A549 treated with Hydrocortisone at 1 μM for 4 hours (cell line): Measurements from ENCODE around the gene LEMD1. TPM values are rescaled to one million over a fixed set of nuclear protein-coding genes. Genes with fewer than 3 reads are reported as not detected.

Source experiments
- total RNA-seq: library from RNA; stranded (reverse); fragments of 200-300 nt; extraction: Qiagen RNA extraction; gene quantifications from 5 replicates; pipeline ENCODE4 v1.2.3, GENCODE V29; 2022

The LEMD1 gene, protein sequence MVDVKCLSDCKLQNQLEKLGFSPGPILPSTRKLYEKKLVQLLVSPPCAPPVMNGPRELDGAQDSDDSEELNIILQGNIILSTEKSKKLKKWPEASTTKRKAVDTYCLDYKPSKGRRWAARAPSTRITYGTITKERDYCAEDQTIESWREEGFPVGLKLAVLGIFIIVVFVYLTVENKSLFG
- not detected in 5 replicates for total RNA-seq

DNA sequence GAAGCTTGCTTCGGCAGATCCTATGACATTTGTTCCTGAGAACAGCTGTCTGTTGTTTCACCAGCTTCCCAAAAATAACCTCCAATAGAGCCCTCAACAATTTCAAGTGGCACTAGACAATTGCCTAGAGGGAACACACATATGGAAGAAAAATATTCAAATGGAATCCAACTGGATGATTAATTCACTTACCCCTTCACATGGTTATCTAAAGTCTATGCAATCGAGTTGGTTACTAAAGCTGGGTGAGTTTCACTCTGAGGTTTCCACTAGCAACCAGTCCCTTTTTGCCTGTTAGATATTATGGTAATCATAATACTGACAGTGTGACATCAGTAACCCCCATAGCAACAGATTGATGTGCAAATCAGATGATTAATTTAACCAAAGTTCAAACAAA is at the start of gene LEMD1:
LEMD1 (minus strand) TSS at position 259 of the 400 bp plus-strand sequence. CDS start 1,520 bp downstream, outside the sequence.

DNA sequence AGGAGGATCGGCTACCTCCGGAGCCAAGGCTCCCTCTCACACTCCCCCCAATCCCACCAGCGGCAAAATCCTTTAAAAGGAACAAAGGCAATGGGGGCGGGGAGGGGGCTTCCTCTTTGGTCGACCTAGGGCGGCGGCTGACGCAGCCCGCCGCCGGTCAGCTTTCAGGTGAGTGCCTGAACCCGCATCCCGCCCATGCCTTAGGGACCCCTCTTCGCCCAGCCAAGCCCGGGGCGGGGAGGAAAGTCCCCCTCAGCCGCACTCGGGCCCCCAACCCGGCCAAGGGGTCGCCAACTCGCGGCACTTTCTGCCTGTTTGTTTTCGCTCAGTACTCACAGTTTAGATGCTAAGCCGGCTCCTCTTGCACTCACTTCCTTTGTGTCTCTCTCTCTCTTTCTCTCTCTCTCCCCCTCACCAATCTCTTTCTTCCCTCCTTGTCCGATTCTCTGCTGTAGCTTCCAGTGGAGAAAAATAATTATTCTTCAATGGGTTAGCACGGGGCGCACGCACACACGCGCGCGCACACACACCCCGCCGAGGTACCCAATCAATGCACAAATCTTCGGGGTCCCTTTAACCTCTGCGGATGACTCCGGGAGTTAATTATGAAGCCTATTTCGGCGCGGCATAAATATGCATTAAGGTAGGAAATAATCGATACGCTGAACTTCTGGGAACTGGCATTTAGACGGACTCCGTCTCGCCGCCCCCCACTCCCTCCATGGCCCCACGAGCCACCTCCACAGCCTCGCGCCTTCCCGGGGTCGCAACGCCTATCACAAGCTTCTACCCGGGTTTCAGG is 33.9 kb upstream of the LEMD1 start, which contains the start of gene BLACAT1:
BLACAT1 (minus strand) TSS at position 465 of the 802 bp plus-strand sequence.

DNA sequence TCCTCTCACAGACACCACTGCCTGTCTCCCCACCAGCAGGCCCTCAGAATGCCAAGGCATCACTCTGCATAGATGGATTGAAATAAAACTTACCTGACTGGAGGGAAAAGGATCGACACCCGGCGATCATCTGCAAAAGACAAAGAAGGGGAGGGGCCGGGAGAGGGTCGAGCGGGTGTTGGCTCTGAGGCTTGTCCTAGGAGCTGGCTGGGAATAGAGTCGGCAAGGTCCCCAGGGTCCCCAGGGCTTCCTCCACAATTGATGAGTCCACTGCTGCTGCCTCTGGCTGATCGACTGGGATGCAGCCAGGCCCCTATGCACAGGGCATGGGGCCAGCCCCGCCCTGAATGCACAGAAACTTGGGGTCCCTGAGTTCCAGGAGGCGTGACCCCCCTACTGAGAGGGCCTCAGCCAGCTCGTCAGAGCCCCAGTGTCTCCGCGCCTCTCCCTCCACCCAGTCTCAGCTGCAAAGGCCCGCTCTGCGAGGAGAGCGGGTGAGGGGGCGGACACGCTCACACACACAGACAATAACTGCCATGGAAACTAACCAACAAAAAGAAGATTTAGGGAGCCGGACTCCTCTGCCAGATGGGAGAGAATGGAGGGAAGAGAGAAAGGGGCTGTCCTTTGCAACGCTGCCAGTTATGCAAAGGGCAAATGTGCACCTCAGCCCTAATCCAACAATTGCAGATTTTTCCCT is 65.3 kb downstream of the LEMD1 start, which contains the start of gene KLHDC8A:
KLHDC8A (minus strand) TSS at position 483 of the 700 bp plus-strand sequence. CDS start 13,318 bp downstream, outside the sequence.

Other genes starting within 250 kb of the LEMD1 start
- gene DSTYK, start 210.4 kb downstream of the LEMD1 start, total RNA-seq = 6.9 to 10.7 TPM (median 8.6 TPM) in 5 replicates
- 1.2 to 1.9 TPM (median 1.5 TPM) in 5 replicates for gene TMCC2, start 194.1 kb downstream of the LEMD1 start, total RNA-seq
- gene NUAK2, start 100.3 kb downstream of the LEMD1 start, total RNA-seq = 25.4 to 29.7 TPM (median 28.4 TPM) in 5 replicates
- gene KLHDC8A, start 65.1 kb downstream of the LEMD1 start, total RNA-seq = 0.55 to 1.2 TPM (median 0.75 TPM) in 5 replicates
- gene BLACAT1, start 34.0 kb upstream of the LEMD1 start, total RNA-seq = 0.03 to 0.06 TPM in 2 of 5 replicates, not detected in the others
- 0.67 to 1.0 TPM (median 0.83 TPM) in 5 replicates for gene CDK18, start 82.6 kb upstream of the LEMD1 start, total RNA-seq
- 5.4 to 7.6 TPM (median 7.0 TPM) in 5 replicates for gene ELK4, start 210.0 kb upstream of the LEMD1 start, total RNA-seq